PC-3 (cell line): Measurements from ENCODE around the gene FARS2. TPM values are rescaled to one million over a fixed set of nuclear protein-coding genes. Genes with fewer than 3 reads are reported as not detected.
"Not testable (repeated sequence)": the region's sequence is repeated elsewhere in the genome, so short reads cannot be mapped to it uniquely, and the experiment has no call there.

Source experiments
- ATAC-seq: fragments of 200-7000 bp; cut with Tn5 transposase; 2 replicates; pipeline ENCODE4 v1.9.1; 2020; ENCODE audit warnings: mild to moderate bottlenecking, moderate library complexity
- BruUV-seq: library from RNA; stranded (reverse); fragments of 400-500 nt; replicated peaks from 2 replicates; lab custom pipeline; 2021; lab: Mats Ljungman, UMichigan
- CTCF ChIA-PET: fragments of 300-600 bp; sonication (Branson Sonifier 250); formaldehyde crosslinking; loops from one replicate; lab custom pipeline; 2022; ENCODE audit warnings: antibody characterized with exemption; lab: Charles Lee
- POLR2A ChIA-PET: fragments of 300-600 bp; sonication (Branson Sonifier 250); formaldehyde crosslinking; loops from one replicate; lab custom pipeline; 2022; ENCODE audit warnings: antibody characterized with exemption; ENCODE audit not compliant: unreplicated experiment; lab: Charles Lee
- DNase-seq: peaks from one replicate; pipeline ENCODE4 v3.0.0-alpha.2; 2015
- H2AFZ ChIP-seq: fragments of 300-600 bp; sonication (generic); 2 replicates; pipeline ENCODE4 v1.6.0; 2016; ENCODE audit warnings: antibody characterized with exemption, low read length
- H3F3A ChIP-seq: fragments of 300-600 bp; sonication (generic); one replicate; pipeline ENCODE4 v1.6.0; 2017; ENCODE audit warnings: antibody characterized with exemption, low read length, control low read depth, mild to moderate bottlenecking; ENCODE audit not compliant: unreplicated experiment
- H3K27ac ChIP-seq: fragments of 300-600 bp; sonication (generic); 2 replicates; pipeline ENCODE4 v1.5.1; 2016; ENCODE audit warnings: mild to moderate bottlenecking, low read length
- H3K27me3 ChIP-seq: fragments of 300-600 bp; sonication (generic); 2 replicates; pipeline ENCODE4 v1.6.1; 2016; ENCODE audit warnings: low read length, mixed read lengths
- H3K36me3 ChIP-seq: fragments of 300-600 bp; sonication (generic); 2 replicates; pipeline ENCODE4 v1.6.1; 2016; ENCODE audit warnings: low read depth, mixed run types, low read length, mixed read lengths
- H3K4me1 ChIP-seq: fragments of 300-600 bp; sonication (generic); 2 replicates; pipeline ENCODE4 v1.5.1; 2016; ENCODE audit warnings: low read length; ENCODE audit not compliant: insufficient read depth
- H3K4me2 ChIP-seq: fragments of 300-600 bp; sonication (generic); 2 replicates; pipeline ENCODE4 v1.6.0; 2016; ENCODE audit warnings: low read length
- H3K4me3 ChIP-seq: fragments of 300-600 bp; sonication (generic); 2 replicates; pipeline ENCODE4 v1.5.1; 2016; ENCODE audit warnings: mild to moderate bottlenecking, low read length, mixed read lengths
- H3K79me2 ChIP-seq: fragments of 300-600 bp; sonication (generic); 2 replicates; pipeline ENCODE4 v1.6.1; 2017; ENCODE audit warnings: low read length, mixed read lengths
- H3K9ac ChIP-seq: fragments of 300-600 bp; sonication (generic); 2 replicates; pipeline ENCODE4 v1.6.0; 2016; ENCODE audit warnings: mild to moderate bottlenecking, low read length
- H3K9me2 ChIP-seq: fragments of 300-600 bp; sonication (generic); replicated peaks from 2 replicates; pipeline ENCODE4 v1.6.1; 2016; ENCODE audit warnings: mixed run types, low read length, mixed read lengths
- H3K9me3 ChIP-seq: fragments of 300-600 bp; sonication (generic); 2 replicates; pipeline ENCODE4 v1.6.1; 2016; ENCODE audit warnings: low read length, mixed read lengths
- H4K20me1 ChIP-seq: fragments of 300-600 bp; sonication (generic); 2 replicates; pipeline ENCODE4 v1.6.1; 2016; ENCODE audit warnings: low read length, mixed read lengths
- EZH2 ChIP-seq: fragments of 300-600 bp; sonication (generic); IDR thresholded peaks from one replicate; pipeline ENCODE4 v1.6.1; 2017; ENCODE audit warnings: antibody characterized with exemption, mild to moderate bottlenecking, low read length; ENCODE audit not compliant: unreplicated experiment
- EZH2phosphoT487 ChIP-seq: fragments of 300-600 bp; sonication (generic); IDR thresholded peaks from 2 replicates; pipeline ENCODE4 v1.6.1; 2018; ENCODE audit warnings: mild to moderate bottlenecking, antibody characterized with exemption, low read length, borderline replicate concordance
- intact Hi-C: fragments of 100-400 bp; cut with micrococcal nuclease; formaldehyde crosslinking; loops from 2 replicates; pipeline ENCODE4 v1.9.0; 2023
- total RNA-seq: library from RNA; depleted of rRNA; stranded (reverse); fragments of >200 nt; gene quantifications from 2 replicates; pipeline ENCODE4 v1.2.3, GENCODE V29; 2014
- TF ChIP-seq, protein P1 (sequence below): fragments of 300-600 bp; sonication (generic); conservative IDR thresholded peaks from 2 replicates; pipeline ENCODE4 v1.5.1; 2017; ENCODE audit warnings: antibody characterized with exemption, low read depth, mild to moderate bottlenecking, low read length

The FARS2 gene
- total RNA-seq, 1 experiment from 2014 or later = 23.0 TPM

DNA sequence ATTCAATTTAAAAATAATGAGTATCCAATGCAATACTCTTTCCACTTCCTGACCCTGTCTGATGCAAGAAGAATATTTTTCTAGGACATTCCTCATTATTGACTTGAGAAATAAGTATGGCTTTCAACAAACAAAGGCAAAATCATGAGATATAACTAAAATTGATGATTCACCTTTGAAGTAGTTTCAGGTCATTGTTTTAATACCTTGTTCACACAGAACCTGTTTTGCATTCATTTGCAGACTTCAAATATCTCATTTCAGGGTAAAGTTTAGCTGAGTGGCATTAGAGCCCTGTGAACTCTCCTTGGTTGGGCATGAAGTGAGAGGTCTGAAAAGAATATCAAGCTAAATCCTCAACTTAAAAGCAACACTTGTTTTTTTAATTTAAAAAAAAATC is 436.2 kb downstream of the FARS2 start:
- Histone ChIP-seq H3K36me3 (no peaks in the 10 kb centered on the region), H2AFZ (no peak overlapping the region), H3K79me2 (no peaks in the 10 kb centered on the region), H3K4me3 (no peak overlapping the region), H3K4me1 (peaks cover 15% of the 10 kb centered on the region), H4K20me1 (no peaks in the 10 kb centered on the region), H3F3A (no peaks in the 10 kb centered on the region), H3K27ac (no peak overlapping the region), H3K9me3 (no peaks in the 10 kb centered on the region), H3K4me2 (no peak overlapping the region), H3K27me3 (no peaks in the 10 kb centered on the region), H3K9ac (no peak overlapping the region), H3K9me2 (no peaks in the 10 kb centered on the region)
- BruUV-seq = no TSS peak
- ATAC-seq = no peak
- no peak for DNase-seq
- ChIA-PET CTCF (no interaction called here), POLR2A (no interaction called here)
- intact Hi-C loops = no loop called here
- no peak for TF ChIP-seq EZH2
- TF ChIP-seq, protein P1, sequence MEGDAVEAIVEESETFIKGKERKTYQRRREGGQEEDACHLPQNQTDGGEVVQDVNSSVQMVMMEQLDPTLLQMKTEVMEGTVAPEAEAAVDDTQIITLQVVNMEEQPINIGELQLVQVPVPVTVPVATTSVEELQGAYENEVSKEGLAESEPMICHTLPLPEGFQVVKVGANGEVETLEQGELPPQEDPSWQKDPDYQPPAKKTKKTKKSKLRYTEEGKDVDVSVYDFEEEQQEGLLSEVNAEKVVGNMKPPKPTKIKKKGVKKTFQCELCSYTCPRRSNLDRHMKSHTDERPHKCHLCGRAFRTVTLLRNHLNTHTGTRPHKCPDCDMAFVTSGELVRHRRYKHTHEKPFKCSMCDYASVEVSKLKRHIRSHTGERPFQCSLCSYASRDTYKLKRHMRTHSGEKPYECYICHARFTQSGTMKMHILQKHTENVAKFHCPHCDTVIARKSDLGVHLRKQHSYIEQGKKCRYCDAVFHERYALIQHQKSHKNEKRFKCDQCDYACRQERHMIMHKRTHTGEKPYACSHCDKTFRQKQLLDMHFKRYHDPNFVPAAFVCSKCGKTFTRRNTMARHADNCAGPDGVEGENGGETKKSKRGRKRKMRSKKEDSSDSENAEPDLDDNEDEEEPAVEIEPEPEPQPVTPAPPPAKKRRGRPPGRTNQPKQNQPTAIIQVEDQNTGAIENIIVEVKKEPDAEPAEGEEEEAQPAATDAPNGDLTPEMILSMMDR = no peak
- TF ChIP-seq EZH2phosphoT487 = no peak

DNA sequence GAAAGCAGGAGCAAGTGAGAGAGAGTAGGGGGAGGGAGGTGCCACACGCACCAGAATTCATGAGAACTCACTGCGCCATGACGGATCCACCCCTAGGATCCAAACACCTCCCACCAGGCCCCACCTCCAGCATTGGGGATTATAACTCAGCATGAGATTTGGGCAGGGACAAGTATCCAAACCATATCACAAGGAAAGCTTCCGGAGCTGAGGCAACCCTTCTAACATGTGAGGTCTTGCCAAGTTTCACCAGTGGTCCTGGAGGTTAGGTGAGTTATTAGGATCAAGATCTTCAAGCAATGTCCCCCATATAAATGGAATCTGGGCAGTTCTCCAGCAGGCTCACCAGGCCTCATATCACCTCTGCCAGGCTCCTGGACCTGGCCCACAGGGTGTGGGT is 437.0 kb downstream of the FARS2 start:
- H3K4me3 ChIP-seq = no peak overlapping the region
- no peaks in the 10 kb centered on the region for H3K36me3 ChIP-seq
- POLR2A ChIA-PET = no interaction called here
- no peaks in the 10 kb centered on the region for H3K9me3 ChIP-seq
- no peak overlapping the region for H3K9ac ChIP-seq
- no peaks in the 10 kb centered on the region for H3K9me2 ChIP-seq
- H2AFZ ChIP-seq = no peak overlapping the region
- no peak overlapping the region for H3K27ac ChIP-seq
- H3K27me3 ChIP-seq = no peaks in the 10 kb centered on the region
- no TSS peak for BruUV-seq
- H4K20me1 ChIP-seq = no peaks in the 10 kb centered on the region
- H3K4me2 ChIP-seq = no peak overlapping the region
- peaks cover 15% of the 10 kb centered on the region for H3K4me1 ChIP-seq
- no peak for DNase-seq
- no peak for ATAC-seq
- intact Hi-C loops = no loop called here
- H3F3A ChIP-seq = no peaks in the 10 kb centered on the region
- no peak for TF ChIP-seq EZH2phosphoT487
- TF ChIP-seq EZH2 = no peak
- TF ChIP-seq, protein P1 = no peak
- H3K79me2 ChIP-seq = no peaks in the 10 kb centered on the region
- CTCF ChIA-PET = no interaction called here

DNA sequence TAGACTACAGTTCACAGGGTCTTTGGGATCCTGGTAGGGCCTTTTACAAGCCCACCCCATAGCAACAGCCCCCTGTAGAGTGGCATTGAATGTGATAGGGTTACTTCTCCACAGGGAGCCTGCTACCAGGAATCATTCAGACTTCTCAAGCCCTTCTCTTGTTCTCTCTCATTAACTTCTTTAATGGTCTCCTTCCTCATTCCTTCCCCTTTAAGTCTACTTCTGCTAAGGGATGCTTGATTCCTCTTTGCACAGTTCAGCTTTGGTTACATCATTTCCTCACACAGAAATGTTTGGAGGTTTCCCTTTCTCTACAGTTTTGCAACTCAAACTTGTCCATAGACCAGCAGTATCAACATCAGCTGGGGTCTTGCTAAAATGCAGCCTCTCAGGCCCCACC is 437.8 kb downstream of the FARS2 start:
- H3K4me2 ChIP-seq, intact Hi-C loops, H3K27ac ChIP-seq, ATAC-seq, H4K20me1 ChIP-seq, H3K9me2 ChIP-seq, H3K36me3 ChIP-seq, BruUV-seq, H3F3A ChIP-seq, H3K4me3 ChIP-seq, DNase-seq, H3K9ac ChIP-seq, H2AFZ ChIP-seq, H3K9me3 ChIP-seq, POLR2A ChIA-PET, CTCF ChIA-PET, H3K79me2 ChIP-seq, H3K27me3 ChIP-seq: not testable (repeated sequence)
- peaks cover 15% of the 10 kb centered on the region for H3K4me1 ChIP-seq
